H1 (cell line): ENCODE measurements around the gene FAM131C. TPM values are rescaled to one million over a fixed set of nuclear protein-coding genes. Genes with fewer than 3 reads are reported as not detected.
"Not testable (repeated sequence)": the region's sequence is repeated elsewhere in the genome, so short reads cannot be mapped to it uniquely, and the experiment has no call there.

Experiments
- CTCF ChIA-PET: fragments of 300-600 bp; sonication (Branson Sonifier 250); formaldehyde crosslinking; loops from one replicate; lab custom pipeline; 2021; ENCODE audit not compliant: partially characterized antibody; lab: Charles Lee
- POLR2A ChIA-PET: fragments of 300-600 bp; sonication (Branson Sonifier 250); formaldehyde crosslinking; loops from one replicate; lab custom pipeline; 2021; ENCODE audit warnings: inconsistent platforms; ENCODE audit not compliant: partially characterized antibody; lab: Charles Lee
- DNase-seq, 2 experiments: peaks; one replicate each; pipeline versions ENCODE4 v3.0.0 to v3.0.0-alpha.2; 2010 to 2022; ENCODE audit warnings: low spot score in 2 of 2, low read depth in 1 of 2, mixed read lengths in 1 of 2
- FAIRE-seq: peaks from 2 replicates; lab custom pipeline; 2011; peaks lifted over from hg19 to GRCh38; lab: Jason Lieb, UNC
- H2AFZ ChIP-seq: 2 replicates; pipeline ENCODE4 v1.8.1; 2012; ENCODE audit warnings: low read length, inconsistent platforms
- H2AK5ac ChIP-seq: 2 replicates; pipeline ENCODE4 v1.6.1; 2013; ENCODE audit warnings: low read depth, low read length
- H2BK120ac ChIP-seq: replicated peaks from 2 replicates; pipeline ENCODE3; 2013; ENCODE audit warnings: low read depth, low read length, inconsistent platforms
- H2BK12ac ChIP-seq: 2 replicates; pipeline ENCODE4 v1.6.1; 2013; ENCODE audit warnings: low read depth, low read length
- H2BK15ac ChIP-seq: 2 replicates; pipeline ENCODE4 v1.6.1; 2013; ENCODE audit warnings: low read length
- H2BK20ac ChIP-seq: 2 replicates; pipeline ENCODE4 v1.6.1; 2013; ENCODE audit warnings: low read length
- H2BK5ac ChIP-seq: 2 replicates; pipeline ENCODE4 v1.6.1; 2013; ENCODE audit warnings: low read depth, low read length
- H3K14ac ChIP-seq: 2 replicates; pipeline ENCODE4 v1.6.1; 2013; ENCODE audit warnings: inconsistent platforms; ENCODE audit not compliant: insufficient read length
- H3K18ac ChIP-seq: 2 replicates; pipeline ENCODE4 v1.6.1; 2013; ENCODE audit warnings: low read length; ENCODE audit errors: extremely low read depth
- H3K23ac ChIP-seq: 2 replicates; pipeline ENCODE4 v1.6.1; 2013; ENCODE audit warnings: inconsistent platforms; ENCODE audit not compliant: insufficient read length
- H3K23me2 ChIP-seq: 2 replicates; pipeline ENCODE4 v1.6.1; 2013; ENCODE audit warnings: low read depth, low read length
- H3K27ac ChIP-seq: 2 replicates; pipeline ENCODE4 v1.6.1; 2011; ENCODE audit warnings: low read depth, low read length, inconsistent platforms
- H3K27me3 ChIP-seq, 4 experiments: replicated peaks in 1 of 4; 1 replicate in 1 of 4; 2 replicates in 3 of 4; pipeline versions ENCODE4 v1.6.1 to v1.8.1; 2011 to 2013; ENCODE audit warnings: low read length in 3 of 4, mild to moderate bottlenecking in 3 of 4, inconsistent platforms in 2 of 4, mixed read lengths in 2 of 4, moderate library complexity in 1 of 4; ENCODE audit not compliant: control insufficient read depth in 3 of 4, insufficient read depth in 3 of 4; ENCODE audit errors: extremely low read depth in 1 of 4
- H3K36me3 ChIP-seq, 4 experiments: 2 replicates each; pipeline versions ENCODE4 v1.6.1 to v1.8.1; 2011 to 2013; ENCODE audit warnings: mild to moderate bottlenecking in 4 of 4, low read length in 3 of 4, moderate library complexity in 2 of 4, control low read depth in 1 of 4, inconsistent platforms in 1 of 4; ENCODE audit not compliant: insufficient read depth in 4 of 4, control insufficient read depth in 2 of 4
- H3K4ac ChIP-seq: replicated peaks from 2 replicates; pipeline ENCODE3; 2013; ENCODE audit warnings: low read length, low read depth, mixed read lengths, inconsistent platforms; ENCODE audit not compliant: insufficient read length
- H3K4me1 ChIP-seq, 4 experiments: replicated peaks in 1 of 4; 1 replicate in 1 of 4; 2 replicates in 3 of 4; pipeline versions ENCODE4 v1.6.1 to v1.8.1; 2011 to 2013; ENCODE audit warnings: low read length in 3 of 4, inconsistent platforms in 2 of 4, mixed read lengths in 1 of 4; ENCODE audit not compliant: insufficient read depth in 4 of 4, control insufficient read depth in 3 of 4
- H3K4me2 ChIP-seq, 2 experiments: 2 replicates each; pipeline versions ENCODE4 v1.6.1 to v1.8.1; 2011 to 2013; ENCODE audit warnings: low read depth in 2 of 2, low read length in 2 of 2, control low read depth in 1 of 2, inconsistent platforms in 1 of 2, mild to moderate bottlenecking in 1 of 2; ENCODE audit not compliant: insufficient read depth in 1 of 2
- H3K4me3 ChIP-seq, 4 experiments: fragments of 200-600, 300-600 bp in 1 of 4; sonication (generic), shearing (Covaris generic), sonication (Bioruptor Twin) in 1 of 4; 2 replicates each; pipeline versions ENCODE4 v1.5.1 to v1.8.1; 2011 to 2016; ENCODE audit warnings: low read length in 4 of 4, low read depth in 3 of 4, control low read depth in 2 of 4, inconsistent platforms in 2 of 4, mild to moderate bottlenecking in 2 of 4, mixed read lengths in 1 of 4, moderate library complexity in 1 of 4; ENCODE audit not compliant: insufficient read depth in 2 of 4; ENCODE audit errors: extremely low read depth in 1 of 4
- H3K56ac ChIP-seq: replicated peaks from 2 replicates; pipeline ENCODE3; 2013; ENCODE audit warnings: low read depth, mild to moderate bottlenecking, mixed read lengths, low read length, inconsistent platforms; ENCODE audit not compliant: insufficient read length
- H3K79me1 ChIP-seq: 2 replicates; pipeline ENCODE4 v1.6.1; 2013; ENCODE audit warnings: low read depth, low read length, control low read depth
- H3K79me2 ChIP-seq, 2 experiments: 2 replicates each; pipeline versions ENCODE4 v1.6.1 to v1.8.1; 2012 to 2013; ENCODE audit warnings: low read length in 2 of 2, mild to moderate bottlenecking in 2 of 2, inconsistent platforms in 1 of 2; ENCODE audit not compliant: insufficient read depth in 2 of 2, control insufficient read depth in 1 of 2
- H3K9ac ChIP-seq, 4 experiments: replicated peaks in 1 of 4; 1 replicate in 1 of 4; 2 replicates in 3 of 4; pipeline versions ENCODE4 v1.6.1 to v1.8.1; 2011 to 2013; ENCODE audit warnings: low read depth in 3 of 4, low read length in 3 of 4, control low read depth in 2 of 4, mild to moderate bottlenecking in 2 of 4, moderate library complexity in 2 of 4, inconsistent platforms in 1 of 4; ENCODE audit errors: extremely low read depth in 1 of 4
- H3K9me3 ChIP-seq, 2 experiments: 2 replicates each; pipeline versions ENCODE4 v1.6.1 to v1.8.1; 2012 to 2013; ENCODE audit warnings: mild to moderate bottlenecking in 2 of 2, moderate library complexity in 2 of 2, control low read depth in 1 of 2, inconsistent platforms in 1 of 2, low read depth in 1 of 2, low read length in 1 of 2, mixed read lengths in 1 of 2; ENCODE audit not compliant: insufficient read depth in 2 of 2
- H4K20me1 ChIP-seq, 2 experiments: replicated peaks in 1 of 2; 2 replicates each; pipeline versions ENCODE3 to v1.8.1; 2011 to 2013; ENCODE audit warnings: inconsistent platforms in 2 of 2, low read length in 2 of 2, mild to moderate bottlenecking in 1 of 2; ENCODE audit not compliant: insufficient read depth in 2 of 2, control insufficient read depth in 1 of 2
- H4K5ac ChIP-seq: 2 replicates; pipeline ENCODE4 v1.6.1; 2013; ENCODE audit warnings: low read length, low read depth, mixed read lengths, inconsistent platforms; ENCODE audit not compliant: insufficient read length
- H4K8ac ChIP-seq: 2 replicates; pipeline ENCODE4 v1.8.0; 2013; ENCODE audit warnings: mild to moderate bottlenecking, moderate library complexity, low read length, inconsistent platforms; ENCODE audit not compliant: insufficient read depth; ENCODE audit errors: extremely low read depth
- H4K91ac ChIP-seq: replicated peaks from 2 replicates; pipeline ENCODE3; 2013; ENCODE audit warnings: low read length, mixed read lengths, inconsistent platforms; ENCODE audit not compliant: insufficient read length
- WGBS, 2 experiments: shearing (Covaris generic) in 1 of 2; methylation state at CpG; one replicate each; pipeline versions ENCODE4 v1.1.6 to v1.1.7; 2013 to 2015; ENCODE audit warnings: low lambda C conversion rate in 2 of 2, mixed read lengths in 2 of 2, inconsistent platforms in 1 of 2, low coverage in 1 of 2, missing lambda C conversion rate in 1 of 2; ENCODE audit not compliant: insufficient replicate concordance in 2 of 2, insufficient coverage in 1 of 2, insufficient read length in 1 of 2; ENCODE audit errors: extremely low coverage in 1 of 2, missing lambda C conversion rate in 1 of 2; 5-methylcytosine and 5-hydroxymethylcytosine counted together
- polyA plus RNA-seq, 7 experiments: library from polyadenylated mRNA; depleted of rRNA in 3 of 7; stranded (reverse) in 5 of 7; unstranded in 2 of 7; fragments of >200 nt in 5 of 7; fragments of 200-250 nt in 2 of 7; gene quantifications; 1 replicate in 5 of 7; 2 replicates in 1 of 7; 4 replicates in 1 of 7; pipeline versions ENCODE4 v1.2.1 to v1.2.3, GENCODE V29; 2011 to 2013; ENCODE audit warnings: missing spikeins in 2 of 7, mixed read lengths in 2 of 7
- total RNA-seq: library from RNA; stranded (reverse); fragmentation: NEBNext Ultra II Directional; extraction: Animal tissue kit (Norgen Biotek cat#: 25700); gene quantifications from 2 replicates; pipeline ENCODE4 v1.2.1, GENCODE V29; 2021

FAM131C gene
- total and polyA plus RNA-seq, 2 of the 8 experiments (the other 6 are each of a cell fraction or from before 2014, with no cell fraction given) = 0.73 to 0.78 TPM

GRCh38 chr1:16062687-16063075 lies 10.8 kb downstream of the FAM131C start:
- whole genome bisulfite sequencing, 2 experiments = 87% methylated on average over 8 of the region's 9 CpGs; no CpG with 5 or more reads in 1 of the 2 experiments
- H2AK5ac ChIP-seq, H3K9me3 ChIP-seq, H4K91ac ChIP-seq, H2BK5ac ChIP-seq, H3K9ac ChIP-seq, H2BK12ac ChIP-seq, H3K14ac ChIP-seq, H2BK120ac ChIP-seq, DNase-seq, H3K79me1 ChIP-seq, H2BK15ac ChIP-seq, H3K4me3 ChIP-seq, H3K4me2 ChIP-seq, POLR2A ChIA-PET, H4K20me1 ChIP-seq, H3K27me3 ChIP-seq, H3K56ac ChIP-seq, H3K36me3 ChIP-seq, H3K23ac ChIP-seq, FAIRE-seq, H3K4ac ChIP-seq, H3K79me2 ChIP-seq, H3K23me2 ChIP-seq, H4K5ac ChIP-seq, H2BK20ac ChIP-seq, H3K27ac ChIP-seq, H3K18ac ChIP-seq, H4K8ac ChIP-seq, H2AFZ ChIP-seq: not testable (repeated sequence)
- CTCF ChIA-PET = interaction anchor here (0.7 to 1.0 kb wide), 3 partner anchors 21 to 105 kb away, joined by 3 to 4 read pairs (median 3); no protein-coding TSS in a partner anchor
- H3K4me1 ChIP-seq = peaks cover 0 to 18% (median 13%) of the 10 kb centered on the region in 4 experiments; a peak in 6 of 7 replicates
